ENCODE data around the gene PGGHG. TPM values are rescaled to one million over a fixed set of nuclear protein-coding genes. Genes with fewer than 3 reads are reported as not detected.
"Not testable (repeated sequence)": the region's sequence is repeated elsewhere in the genome, so short reads cannot be mapped to it uniquely, and the experiment has no call there.

Gene PGGHG
- polyA plus RNA-seq, 1 experiment, result 4.0 TPM

DNA sequence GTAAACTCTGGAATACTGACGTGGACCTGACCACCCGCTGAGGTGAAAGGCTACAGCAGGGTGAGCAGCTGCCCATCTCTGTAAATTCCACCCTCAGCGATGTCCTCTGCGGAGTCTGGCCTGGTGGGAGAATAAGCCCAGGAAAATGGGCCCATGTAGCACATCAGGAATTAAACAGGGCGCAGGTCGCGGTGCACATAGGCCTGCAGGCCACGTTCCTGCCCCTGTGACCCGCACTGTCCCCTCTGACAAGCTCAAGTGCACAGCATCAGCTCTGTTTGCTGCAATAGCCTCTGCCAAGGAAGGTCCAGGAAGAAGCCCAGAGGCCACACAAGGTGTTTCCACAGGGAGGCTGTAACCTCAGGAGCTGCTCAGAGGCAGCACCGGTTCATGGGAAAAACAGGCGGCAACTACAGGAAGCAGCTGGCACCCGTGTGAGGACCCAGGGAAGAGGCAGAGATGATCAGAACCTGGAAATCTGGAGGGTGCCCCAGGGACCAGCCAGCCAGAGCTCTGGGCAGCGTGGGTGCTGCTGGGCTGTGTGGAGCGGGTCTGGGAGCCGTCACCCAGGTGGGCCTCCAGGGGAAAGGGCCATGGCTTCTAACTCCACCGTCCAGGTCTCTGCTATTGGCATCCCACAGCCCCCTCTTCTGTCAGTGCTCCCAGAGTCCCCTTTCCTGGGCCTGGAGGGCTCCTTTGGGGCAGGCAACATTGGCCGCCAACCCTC is 17.9 kb downstream of the PGGHG start:
- Histone ChIP-seq H3K4me3 (ENCODE audit: low read depth, low read length) (no peak overlapping the region), H3K27me3 (ENCODE audit: control insufficient read depth, insufficient read depth, low read length) (no peaks in the 10 kb centered on the region), H3K27ac (ENCODE audit: low read depth, low read length) (no peak overlapping the region), H3K9me3 (ENCODE audit: control insufficient read depth, insufficient read depth, low read length) (peaks cover 6% of the 10 kb centered on the region; the same call in 1 of the 2 replicates)
- CTCF ChIA-PET, result interaction anchor here (1.5 to 2.5 kb wide), 3 partner anchors 10 to 141 kb away, joined by 6 to 8 read pairs (median 8); no protein-coding TSS in a partner anchor
- DNase-seq (ENCODE audit: low read depth, low spot score), result no peak
- TF ChIP-seq, protein P1, sequence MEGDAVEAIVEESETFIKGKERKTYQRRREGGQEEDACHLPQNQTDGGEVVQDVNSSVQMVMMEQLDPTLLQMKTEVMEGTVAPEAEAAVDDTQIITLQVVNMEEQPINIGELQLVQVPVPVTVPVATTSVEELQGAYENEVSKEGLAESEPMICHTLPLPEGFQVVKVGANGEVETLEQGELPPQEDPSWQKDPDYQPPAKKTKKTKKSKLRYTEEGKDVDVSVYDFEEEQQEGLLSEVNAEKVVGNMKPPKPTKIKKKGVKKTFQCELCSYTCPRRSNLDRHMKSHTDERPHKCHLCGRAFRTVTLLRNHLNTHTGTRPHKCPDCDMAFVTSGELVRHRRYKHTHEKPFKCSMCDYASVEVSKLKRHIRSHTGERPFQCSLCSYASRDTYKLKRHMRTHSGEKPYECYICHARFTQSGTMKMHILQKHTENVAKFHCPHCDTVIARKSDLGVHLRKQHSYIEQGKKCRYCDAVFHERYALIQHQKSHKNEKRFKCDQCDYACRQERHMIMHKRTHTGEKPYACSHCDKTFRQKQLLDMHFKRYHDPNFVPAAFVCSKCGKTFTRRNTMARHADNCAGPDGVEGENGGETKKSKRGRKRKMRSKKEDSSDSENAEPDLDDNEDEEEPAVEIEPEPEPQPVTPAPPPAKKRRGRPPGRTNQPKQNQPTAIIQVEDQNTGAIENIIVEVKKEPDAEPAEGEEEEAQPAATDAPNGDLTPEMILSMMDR (IDR thresholded peaks at IDR 0.05; ENCODE audit: low read depth, low read length), result no peak
- POLR2A ChIA-PET, result interaction anchor here (1.1 kb wide), 1 partner anchor 99 kb away, joined by 4 read pairs; no protein-coding TSS in a partner anchor

DNA sequence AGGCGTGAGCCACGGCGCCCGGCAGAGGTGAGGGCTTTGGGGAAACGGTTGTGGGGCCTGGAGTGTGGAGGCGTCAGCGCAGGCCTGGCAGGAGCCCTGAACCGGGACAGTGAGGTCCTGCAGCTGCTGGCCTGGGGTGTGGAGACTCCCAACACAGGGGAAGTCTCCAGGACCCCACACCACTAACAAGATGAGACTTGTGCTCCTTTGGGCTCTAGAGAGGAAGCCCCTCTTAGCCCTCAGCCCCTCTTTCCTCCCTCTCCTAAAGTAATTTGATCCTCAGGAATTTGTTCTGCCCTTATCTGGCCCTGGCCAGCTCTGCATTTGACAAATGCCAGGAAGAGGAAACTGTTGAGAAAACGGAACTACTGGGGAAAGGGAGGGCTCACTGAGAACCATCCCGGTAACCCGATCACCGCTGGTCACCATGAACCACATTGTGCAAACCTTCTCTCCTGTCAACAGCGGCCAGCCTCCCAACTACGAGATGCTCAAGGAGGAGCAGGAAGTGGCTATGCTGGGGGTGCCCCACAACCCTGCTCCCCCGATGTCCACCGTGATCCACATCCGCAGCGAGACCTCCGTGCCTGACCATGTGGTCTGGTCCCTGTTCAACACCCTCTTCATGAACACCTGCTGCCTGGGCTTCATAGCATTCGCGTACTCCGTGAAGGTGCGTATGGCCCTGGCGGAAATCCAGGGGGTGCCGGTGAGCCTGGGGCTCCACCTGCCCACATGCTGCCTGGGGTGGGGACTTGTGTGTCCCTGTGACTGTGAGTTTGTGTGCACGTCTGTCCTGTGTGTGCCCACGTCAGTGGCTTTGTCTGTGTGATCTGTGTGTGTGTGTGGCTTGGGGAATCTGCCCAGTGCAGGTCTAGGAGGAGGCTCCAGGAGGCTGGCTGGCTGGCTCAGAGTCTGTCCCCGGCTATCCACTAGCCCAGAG is 19.1 kb downstream of the PGGHG start, which contains the start of gene IFITM2:
TSS of gene IFITM2 (plus strand) at position 51 of the 943 bp plus-strand sequence. CDS start at position 428, 377 bp downstream.
- TF ChIP-seq, protein P1 (IDR thresholded peaks at IDR 0.05; ENCODE audit: low read depth, low read length), result peak; percentile 9; the same call in 1 of the 2 replicates
- Histone ChIP-seq H3K27ac (ENCODE audit: low read depth, low read length) (peak within 1 kb of the TSS; percentile 90), H3K4me3 (ENCODE audit: low read depth, low read length) (peak within 1 kb of the TSS; percentile 72)
- H3K27me3 ChIP-seq (ENCODE audit: control insufficient read depth, insufficient read depth, low read length); CTCF ChIA-PET; H3K9me3 ChIP-seq (ENCODE audit: control insufficient read depth, insufficient read depth, low read length): not testable (repeated sequence)
- POLR2A ChIA-PET, result interaction anchor here (0.8 to 1.1 kb wide), 2 partner anchors 48 to 100 kb away, joined by 4 to 5 read pairs; no protein-coding TSS in a partner anchor
- DNase-seq (ENCODE audit: low read depth, low spot score), result peak; percentile 54

DNA sequence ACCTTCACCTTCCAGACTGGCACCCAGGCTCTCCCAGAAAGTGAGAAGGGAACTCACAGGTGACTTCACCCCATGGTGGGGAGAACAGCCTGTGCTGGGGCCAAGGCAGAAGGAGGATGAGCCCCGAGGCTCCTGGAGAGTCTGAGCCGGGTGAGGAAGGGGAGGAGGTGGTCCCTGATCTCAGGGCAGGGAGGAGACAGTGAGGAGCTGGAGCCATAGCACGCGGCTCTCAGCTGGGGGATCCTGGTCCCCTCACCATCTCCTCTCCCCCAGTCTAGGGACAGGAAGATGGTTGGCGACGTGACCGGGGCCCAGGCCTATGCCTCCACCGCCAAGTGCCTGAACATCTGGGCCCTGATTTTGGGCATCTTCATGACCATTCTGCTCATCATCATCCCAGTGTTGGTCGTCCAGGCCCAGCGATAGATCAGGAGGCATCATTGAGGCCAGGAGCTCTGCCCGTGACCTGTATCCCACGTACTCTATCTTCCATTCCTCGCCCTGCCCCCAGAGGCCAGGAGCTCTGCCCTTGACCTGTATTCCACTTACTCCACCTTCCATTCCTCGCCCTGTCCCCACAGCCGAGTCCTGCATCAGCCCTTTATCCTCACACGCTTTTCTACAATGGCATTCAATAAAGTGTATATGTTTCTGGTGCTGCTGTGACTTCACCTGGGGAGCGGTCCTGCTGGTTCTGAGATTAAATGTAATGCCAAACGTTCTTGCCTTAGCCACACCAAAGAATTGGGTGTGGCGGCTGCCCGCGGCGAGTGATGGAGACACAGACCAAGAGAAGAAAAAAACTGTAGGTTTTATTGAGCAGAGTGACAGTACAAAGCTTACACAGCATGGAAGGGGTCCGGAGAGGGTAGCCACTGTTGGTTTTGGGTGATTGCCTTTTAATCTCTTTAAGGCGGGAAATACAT is 20.1 kb downstream of the PGGHG start:
- POLR2A ChIA-PET; H3K27me3 ChIP-seq (ENCODE audit: control insufficient read depth, insufficient read depth, low read length); CTCF ChIA-PET; H3K9me3 ChIP-seq (ENCODE audit: control insufficient read depth, insufficient read depth, low read length); DNase-seq (ENCODE audit: low read depth, low spot score): not testable (repeated sequence)
- peak overlapping the region; percentile 39 for H3K27ac ChIP-seq (ENCODE audit: low read depth, low read length)
- H3K4me3 ChIP-seq (ENCODE audit: low read depth, low read length), result peak overlapping the region; percentile 62

DNA sequence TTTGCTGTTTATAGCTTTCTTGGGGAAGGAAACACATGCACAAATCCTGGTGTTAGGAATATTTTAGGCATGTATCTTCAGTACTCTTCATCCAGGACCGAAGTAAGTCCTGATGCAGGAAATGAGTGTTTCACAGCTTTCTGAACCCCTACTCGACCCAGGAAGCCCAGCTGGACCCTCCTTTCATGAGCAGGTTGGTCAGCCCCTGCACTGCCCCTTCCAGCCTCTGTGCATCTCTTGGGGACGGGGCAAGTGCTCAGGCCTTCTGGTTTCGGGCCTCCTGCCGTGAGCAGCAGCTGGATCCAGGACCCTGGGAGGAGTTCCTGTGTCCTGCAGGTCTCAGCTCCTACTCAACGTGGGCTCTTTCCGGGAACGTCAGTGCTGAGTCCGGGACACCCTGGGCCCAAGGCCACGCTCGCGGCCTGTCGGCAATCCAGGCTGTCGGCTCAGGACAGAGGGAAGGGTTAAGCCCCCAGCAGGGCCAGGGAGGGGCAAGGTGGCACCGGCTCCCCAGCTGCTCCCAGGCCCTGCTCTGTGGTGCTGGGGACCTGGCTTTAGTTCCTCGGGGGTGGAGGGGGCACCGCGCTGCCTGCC is 21.1 kb downstream of the PGGHG start:
- DNase-seq (ENCODE audit: low read depth, low spot score); POLR2A ChIA-PET: not testable (repeated sequence)
- H3K27ac ChIP-seq (ENCODE audit: low read depth, low read length), result peak overlapping the region; percentile 39

DNA sequence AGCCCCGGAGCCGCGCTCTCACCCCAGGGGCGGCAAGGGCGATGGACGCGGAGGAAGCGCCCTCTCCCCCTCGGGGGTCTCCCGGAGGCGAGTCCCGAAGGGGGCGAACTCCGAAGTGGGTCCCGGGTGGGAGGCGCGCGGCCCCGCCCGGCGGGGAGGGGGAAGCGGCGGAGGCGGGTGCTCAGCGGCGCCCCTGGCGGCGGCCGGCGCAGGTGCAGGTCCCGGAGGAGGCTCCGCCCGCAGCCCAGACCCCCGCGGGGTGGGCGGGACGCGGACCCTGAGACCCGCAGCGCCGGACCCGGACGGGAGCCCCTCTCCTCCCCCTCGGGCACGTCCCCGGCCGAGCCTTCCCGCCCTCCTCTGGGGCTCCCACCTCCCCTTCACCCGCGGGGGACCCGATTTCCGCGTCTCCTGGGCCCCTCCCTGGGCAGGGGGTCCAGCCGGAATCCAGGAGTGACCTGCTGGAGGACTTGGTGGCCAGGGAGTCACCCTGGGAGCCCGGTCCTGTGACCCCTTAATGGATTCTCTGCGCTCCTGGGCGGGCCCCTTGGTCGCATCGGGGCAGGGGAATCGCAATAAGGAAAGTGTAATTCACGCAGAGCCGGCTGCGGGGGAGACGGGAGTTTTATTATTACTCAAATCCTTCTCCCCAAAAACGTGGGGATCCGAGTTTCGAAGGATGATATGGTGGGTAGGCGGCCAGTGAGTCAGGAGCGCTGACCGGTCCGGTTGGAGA is 22.3 kb downstream of the PGGHG start:
- H3K4me3 ChIP-seq (ENCODE audit: low read depth, low read length), result peak overlapping the region; percentile 49
- H3K9me3 ChIP-seq (ENCODE audit: control insufficient read depth, insufficient read depth, low read length); H3K27ac ChIP-seq (ENCODE audit: low read depth, low read length); POLR2A ChIA-PET; H3K27me3 ChIP-seq (ENCODE audit: control insufficient read depth, insufficient read depth, low read length); DNase-seq (ENCODE audit: low read depth, low spot score); CTCF ChIA-PET: not testable (repeated sequence)

More for the DNA sequence above, 21.1 kb downstream of the PGGHG start:
- peak overlapping the region; percentile 62 for H3K4me3 ChIP-seq (ENCODE audit: low read depth, low read length)
- H3K27me3 ChIP-seq (ENCODE audit: control insufficient read depth, insufficient read depth, low read length); CTCF ChIA-PET; H3K9me3 ChIP-seq (ENCODE audit: control insufficient read depth, insufficient read depth, low read length): not testable (repeated sequence)

All from AG04450 (cell line).